Hepatocyte (in vitro differentiated cells): ENCODE data around the gene MARVELD2. TPM values are rescaled to one million over a fixed set of nuclear protein-coding genes. Genes with fewer than 3 reads are reported as not detected.
"Not testable (repeated sequence)": the region's sequence is repeated elsewhere in the genome, so short reads cannot be mapped to it uniquely, and the experiment has no call there.

Experiments used
- DNase-seq: peaks from one replicate; pipeline ENCODE4 v3.0.0-alpha.2; 2016; ENCODE audit warnings: low spot score
- H2AFZ ChIP-seq: fragments of 200-600 bp; sonication (generic); 2 replicates; pipeline ENCODE4 v1.6.0; 2016; ENCODE audit warnings: antibody characterized with exemption, mild to moderate bottlenecking
- H3K27ac ChIP-seq: fragments of 200-600 bp; sonication (generic); 2 replicates; pipeline ENCODE4 v1.5.1; 2016; ENCODE audit warnings: mild to moderate bottlenecking
- H3K27me3 ChIP-seq: fragments of 200-600 bp; sonication (generic); 2 replicates; pipeline ENCODE4 v1.6.1; 2016
- H3K36me3 ChIP-seq: fragments of 200-600 bp; sonication (generic); replicated peaks from 2 replicates; pipeline ENCODE4 v1.5.1; 2016; ENCODE audit warnings: low read depth; ENCODE audit not compliant: insufficient read depth
- H3K4me1 ChIP-seq: fragments of 200-600 bp; sonication (generic); 2 replicates; pipeline ENCODE4 v1.5.1; 2016; ENCODE audit warnings: mild to moderate bottlenecking, moderate library complexity; ENCODE audit not compliant: insufficient read depth
- H3K4me2 ChIP-seq: fragments of 200-600 bp; sonication (generic); 2 replicates; pipeline ENCODE4 v1.6.0; 2016
- H3K4me3 ChIP-seq: fragments of 200-600 bp; sonication (generic); 2 replicates; pipeline ENCODE4 v1.5.1; 2016; ENCODE audit warnings: mild to moderate bottlenecking
- H3K79me2 ChIP-seq: fragments of 200-600 bp; sonication (generic); 2 replicates; pipeline ENCODE4 v1.6.0; 2017; ENCODE audit warnings: mild to moderate bottlenecking
- H3K9me2 ChIP-seq: fragments of 200-600 bp; sonication (generic); replicated peaks from 2 replicates; pipeline ENCODE4 v1.6.0; 2017; ENCODE audit warnings: mild to moderate bottlenecking; ENCODE audit not compliant: insufficient read depth
- H3K9me3 ChIP-seq: fragments of 200-600 bp; sonication (generic); 2 replicates; pipeline ENCODE4 v1.5.1; 2016; ENCODE audit warnings: low read depth, mild to moderate bottlenecking
- H4K20me1 ChIP-seq: fragments of 200-600 bp; sonication (generic); 2 replicates; pipeline ENCODE4 v1.6.0; 2016; ENCODE audit warnings: mild to moderate bottlenecking; ENCODE audit not compliant: insufficient read depth, poor library complexity, severe bottlenecking
- CTCF ChIP-seq: fragments of 200-600 bp; sonication (generic); IDR thresholded peaks from 2 replicates; pipeline ENCODE4 v1.5.1; 2016; ENCODE audit warnings: antibody characterized with exemption, mild to moderate bottlenecking; ENCODE audit not compliant: poor library complexity
- EZH2 ChIP-seq: fragments of 200-600 bp; sonication (generic); IDR thresholded peaks from 2 replicates; pipeline ENCODE4 v1.6.1; 2016; ENCODE audit warnings: antibody characterized with exemption, mild to moderate bottlenecking, borderline replicate concordance
- EZH2phosphoT487 ChIP-seq: fragments of 200-600 bp; sonication (generic); IDR thresholded peaks from one replicate; pipeline ENCODE4 v1.6.1; 2018; ENCODE audit warnings: antibody characterized with exemption, mild to moderate bottlenecking, low read depth, moderate library complexity; ENCODE audit not compliant: unreplicated experiment, severe bottlenecking
- WGBS: methylation state at CpG from one replicate; pipeline ENCODE4 v1.1.6; 2016; ENCODE audit warnings: low lambda C conversion rate; ENCODE audit errors: missing lambda C conversion rate; 5-methylcytosine and 5-hydroxymethylcytosine counted together
- polyA plus RNA-seq: library from polyadenylated mRNA; unstranded; fragments of >200 nt; fragmentation: Nextera tagmentation; extraction: Ambion mirVana; gene quantifications from 2 replicates; pipeline ENCODE4 v1.2.1, GENCODE V29; 2016
- total RNA-seq: library from RNA; depleted of rRNA; stranded (reverse); fragments of >200 nt; gene quantifications from 2 replicates; pipeline ENCODE4 v1.2.3, GENCODE V29; 2014

The MARVELD2 gene
- total and polyA plus RNA-seq, 2 experiments from 2014 or later = 26.4 to 43.5 TPM

DNA sequence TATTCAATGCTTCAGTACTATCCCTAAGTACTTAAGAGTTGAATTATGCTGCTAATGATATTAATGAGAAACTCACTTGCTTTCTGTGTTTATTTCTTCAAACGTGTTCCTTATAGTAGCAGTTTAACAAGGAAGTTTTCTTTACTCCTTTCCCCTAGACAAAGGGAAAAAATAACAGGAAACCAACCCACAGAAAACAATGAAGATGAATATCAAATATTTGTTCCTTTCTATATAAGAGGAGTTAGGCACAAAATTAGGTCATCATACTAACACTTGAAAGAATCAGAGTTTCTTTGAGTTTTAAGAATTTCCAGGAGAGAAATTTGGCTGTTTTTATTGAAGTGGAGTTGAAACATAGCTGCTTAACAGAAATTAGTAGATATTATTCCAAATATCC is 62.3 kb downstream of the MARVELD2 start:
- no peaks in the 10 kb centered on the region for H3K9me2 ChIP-seq
- no peaks in the 10 kb centered on the region for H3K27me3 ChIP-seq
- no peaks in the 10 kb centered on the region for H4K20me1 ChIP-seq
- H3K79me2 ChIP-seq = no peaks in the 10 kb centered on the region
- 28% methylated on average over 1 of the region's 1 CpG for WGBS
- no peak for DNase-seq
- no peak overlapping the region for H3K27ac ChIP-seq
- no peaks in the 10 kb centered on the region for H3K4me1 ChIP-seq
- H2AFZ ChIP-seq = no peak overlapping the region
- no peak overlapping the region for H3K4me2 ChIP-seq
- no peaks in the 10 kb centered on the region for H3K36me3 ChIP-seq
- H3K9me3 ChIP-seq = no peaks in the 10 kb centered on the region
- no peak for TF ChIP-seq CTCF
- TF ChIP-seq EZH2phosphoT487 = no peak
- no peak for TF ChIP-seq EZH2
- H3K4me3 ChIP-seq = no peak overlapping the region

- not testable (repeated sequence) for H4K20me1 ChIP-seq, H3K4me1 ChIP-seq, H2AFZ ChIP-seq, H3K4me3 ChIP-seq, H3K27me3 ChIP-seq, H3K4me2 ChIP-seq, H3K36me3 ChIP-seq, H3K9me2 ChIP-seq, DNase-seq, H3K27ac ChIP-seq, H3K9me3 ChIP-seq, H3K79me2 ChIP-seq
- 87% methylated on average over 7 of the region's 7 CpGs for WGBS
Measured at GRCh38 chr5:69478296-69478695, 63.4 kb downstream of the MARVELD2 start.

- 79% methylated on average over 7 of the region's 7 CpGs for WGBS
- H3K27ac ChIP-seq = no peak overlapping the region
- H3K4me2 ChIP-seq = no peak overlapping the region
Measured at GRCh38 chr5:69484891-69485290, 70.0 kb downstream of the MARVELD2 start.

DNA sequence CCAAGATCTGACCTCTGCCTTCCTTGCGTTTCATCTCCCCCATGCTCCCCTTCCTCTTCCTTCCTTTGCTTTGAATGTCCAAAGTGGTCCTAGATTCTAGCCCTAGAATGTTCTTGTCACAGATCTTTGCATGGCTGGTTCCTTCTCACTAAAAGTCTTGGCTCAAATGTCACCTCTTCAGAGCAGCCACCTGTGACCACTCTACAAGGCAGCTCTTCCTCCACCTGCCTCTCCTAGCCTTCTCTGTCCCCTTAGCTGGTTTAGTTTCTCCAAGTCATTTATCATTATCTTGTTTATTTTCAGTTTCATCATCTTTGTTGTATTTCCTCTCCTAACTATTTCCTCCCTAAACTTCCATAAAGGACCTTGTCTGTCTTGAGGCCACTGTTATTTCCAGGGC is 70.6 kb downstream of the MARVELD2 start:
- Histone ChIP-seq H2AFZ (no peak overlapping the region), H4K20me1 (no peaks in the 10 kb centered on the region), H3K9me2 (no peaks in the 10 kb centered on the region), H3K79me2 (no peaks in the 10 kb centered on the region), H3K4me2 (no peak overlapping the region), H3K9me3 (no peaks in the 10 kb centered on the region), H3K27ac (no peak overlapping the region), H3K27me3 (no peaks in the 10 kb centered on the region), H3K4me1 (no peaks in the 10 kb centered on the region), H3K4me3 (no peak overlapping the region), H3K36me3 (no peaks in the 10 kb centered on the region)
- TF ChIP-seq CTCF (no peak), EZH2phosphoT487 (no peak), EZH2 (no peak)
- 95% methylated on average over 1 of the region's 1 CpG for WGBS
- DNase-seq = no peak

More at GRCh38 chr5:69484891-69485290, 70.0 kb downstream of the MARVELD2 start:
- Histone ChIP-seq H3K9me3 (no peaks in the 10 kb centered on the region), H3K9me2 (no peaks in the 10 kb centered on the region), H3K4me1 (no peaks in the 10 kb centered on the region), H3K27me3 (no peaks in the 10 kb centered on the region), H3K4me3 (no peak overlapping the region), H4K20me1 (no peaks in the 10 kb centered on the region), H2AFZ (no peak overlapping the region), H3K79me2 (no peaks in the 10 kb centered on the region), H3K36me3 (no peaks in the 10 kb centered on the region)
- no peak for DNase-seq
- no peak for TF ChIP-seq EZH2phosphoT487
- no peak for TF ChIP-seq CTCF
- TF ChIP-seq EZH2 = no peak
